GM12878 (cell line): ENCODE measurements around the gene TESK1. TPM values are rescaled to one million over a fixed set of nuclear protein-coding genes. Genes with fewer than 3 reads are reported as not detected.

ENCODE experiments used
- ATAC-seq: fragments of 200-7000 bp; cut with Tn5 transposase; 3 replicates; pipeline ENCODE4 v1.9.1; 2020; ENCODE audit warnings: mild to moderate bottlenecking, moderate library complexity
- BruUV-seq: library from RNA; stranded (reverse); fragments of 400-500 nt; replicated peaks from 2 replicates; lab custom pipeline; 2021; lab: Mats Ljungman, UMichigan
- CTCF ChIA-PET: fragments of 300-600 bp; sonication (Branson Sonifier 250); formaldehyde crosslinking; extraction: SDS; loops from one replicate; lab custom pipeline; 2021; ENCODE audit warnings: inconsistent platforms; lab: Yijun Ruan, JAX
- POLR2A ChIA-PET: fragments of 350-600 bp; formaldehyde crosslinking; extraction: SDS; loops from one replicate; lab custom pipeline; 2021; ENCODE audit warnings: inconsistent platforms; lab: Charles Lee
- RAD21 ChIA-PET: fragments of 300-600 bp; sonication (Branson Sonifier 250); formaldehyde crosslinking; loops from one replicate; lab custom pipeline; 2023; ENCODE audit warnings: antibody characterized with exemption; ENCODE audit not compliant: unreplicated experiment; lab: Charles Lee
- SMC1A ChIA-PET: fragments of 300-600 bp; sonication (Branson Sonifier 250); formaldehyde crosslinking; loops from one replicate; lab custom pipeline; 2023; ENCODE audit not compliant: unreplicated experiment, uncharacterized antibody; lab: Charles Lee
- DNase-seq: peaks from one replicate; pipeline ENCODE4 v3.0.0-alpha.2; 2011; ENCODE audit warnings: low read depth, low spot score
- FAIRE-seq: peaks from 3 replicates; lab custom pipeline; 2011; peaks lifted over from hg19 to GRCh38; lab: Jason Lieb, UNC
- H2AFZ ChIP-seq: 2 replicates; pipeline ENCODE4 v1.6.0; 2011; ENCODE audit warnings: low read depth, low read length, control low read depth; ENCODE audit not compliant: control insufficient read depth
- H3K27ac ChIP-seq: 2 replicates; pipeline ENCODE4 v1.5.1; 2011; ENCODE audit warnings: control low read depth; ENCODE audit not compliant: control insufficient read depth, insufficient read depth
- H3K27me3 ChIP-seq, 2 experiments: replicated peaks in 1 of 2; 2 replicates each; pipeline versions ENCODE4 v1.6.0 to v1.6.1; 2011; ENCODE audit warnings: low read length in 1 of 2; ENCODE audit not compliant: control insufficient read depth in 2 of 2, insufficient read depth in 2 of 2
- H3K36me3 ChIP-seq, 2 experiments: 2 replicates each; pipeline ENCODE4 v1.5.1; 2011; ENCODE audit warnings: low read length in 1 of 2; ENCODE audit not compliant: control insufficient read depth in 2 of 2, insufficient read depth in 2 of 2
- H3K4me1 ChIP-seq: 2 replicates; pipeline ENCODE4 v1.6.1; 2011; ENCODE audit warnings: mild to moderate bottlenecking, low read length, moderate library complexity, mixed read lengths; ENCODE audit not compliant: control insufficient read depth, insufficient read depth
- H3K4me2 ChIP-seq: 2 replicates; pipeline ENCODE4 v1.6.0; 2011; ENCODE audit warnings: control low read depth; ENCODE audit not compliant: control insufficient read depth, insufficient read depth
- H3K4me3 ChIP-seq: fragments of 200-600 bp; sonication (generic); 2 replicates; pipeline ENCODE4 v1.5.1; 2016
- H3K79me2 ChIP-seq: 2 replicates; pipeline ENCODE4 v1.6.0; 2011; ENCODE audit warnings: low read length; ENCODE audit not compliant: control insufficient read depth, insufficient read depth
- H3K9ac ChIP-seq: 2 replicates; pipeline ENCODE4 v1.8.0; 2011; ENCODE audit warnings: low read length, control low read depth, mixed read lengths; ENCODE audit not compliant: control insufficient read depth, insufficient read depth
- H3K9me3 ChIP-seq: replicated peaks from 3 replicates; pipeline ENCODE4 v1.5.1; 2011; ENCODE audit warnings: mild to moderate bottlenecking, low read length; ENCODE audit not compliant: control insufficient read depth, insufficient read depth
- H4K20me1 ChIP-seq: 2 replicates; pipeline ENCODE4 v1.6.0; 2011; ENCODE audit not compliant: control insufficient read depth, insufficient read depth
- BCL11A ChIP-seq: IDR thresholded peaks from 2 replicates; pipeline ENCODE4 v1.6.1; 2011; ENCODE audit warnings: low read depth, low read length
- CBX3 ChIP-seq: fragments of 200-600 bp; sonication (generic); IDR thresholded peaks from 2 replicates; pipeline ENCODE4 v1.6.1; 2016; ENCODE audit warnings: low read depth, borderline replicate concordance
- CEBPZ ChIP-seq: fragments of 150-350 bp; IDR thresholded peaks from 2 replicates; pipeline ENCODE4 v1.6.1; 2016; ENCODE audit warnings: low read depth, low read length
- CREB1 ChIP-seq: IDR thresholded peaks from 2 replicates; pipeline ENCODE4 v1.6.1; 2012; ENCODE audit warnings: low read depth, mild to moderate bottlenecking, inconsistent platforms
- CUX1 ChIP-seq: IDR thresholded peaks from 2 replicates; pipeline ENCODE4 v1.6.1; 2012; ENCODE audit warnings: improper control_type of control experiment, low read depth, low read length; ENCODE audit not compliant: insufficient replicate concordance
- IKZF2 ChIP-seq, 2 experiments: fragments of 450-650 bp; IDR thresholded peaks; 2 replicates each; pipeline ENCODE4 v1.6.1; 2017; ENCODE audit warnings: mild to moderate bottlenecking in 2 of 2, moderate library complexity in 2 of 2
- JUND ChIP-seq: IDR thresholded peaks from 2 replicates; pipeline ENCODE4 v1.6.1; 2012; ENCODE audit warnings: low read depth, mild to moderate bottlenecking, low read length, improper control_type of control experiment, moderate library complexity
- KDM1A ChIP-seq: fragments of 200-600 bp; sonication (generic); IDR thresholded peaks from 2 replicates; pipeline ENCODE4 v1.6.1; 2016; ENCODE audit warnings: borderline replicate concordance
- POU2F2 ChIP-seq: IDR thresholded peaks from 3 replicates; pipeline ENCODE4 v1.6.1; 2011; ENCODE audit warnings: low read depth, mild to moderate bottlenecking, low read length, borderline replicate concordance
- USF2 ChIP-seq: IDR thresholded peaks from 2 replicates; pipeline ENCODE4 v1.6.1; 2011; ENCODE audit warnings: low read depth, low read length, improper control_type of control experiment, borderline replicate concordance
- ZZZ3 ChIP-seq: IDR thresholded peaks from 2 replicates; pipeline ENCODE4 v1.6.1; 2011; ENCODE audit warnings: low read depth; ENCODE audit not compliant: control insufficient read depth, insufficient read length
- WGBS: methylation state at CpG from one replicate; pipeline ENCODE4 v1.1.6; 2016; ENCODE audit warnings: low lambda C conversion rate; ENCODE audit not compliant: insufficient replicate concordance, insufficient coverage; ENCODE audit errors: missing lambda C conversion rate; 5-methylcytosine and 5-hydroxymethylcytosine counted together
- in situ Hi-C: fragments of 300-500 bp; cut with MboI; formaldehyde crosslinking; loops from 9 replicates; pipeline ENCODE4 v1.14.3; 2018; ENCODE audit warnings: mixed read lengths
- intact Hi-C: fragments of 100-400 bp; cut with micrococcal nuclease; formaldehyde crosslinking; loops from one replicate; pipeline ENCODE4 v1.14.2; 2022; ENCODE audit not compliant: unreplicated experiment
- polyA plus RNA-seq, 11 experiments: library from polyadenylated mRNA; depleted of rRNA in 4 of 11; unstranded in 6 of 11; stranded (reverse) in 5 of 11; fragments of >200 nt; fragmentation: Nextera tagmentation in 4 of 11; fragmentation: Illumina TruSeq in 1 of 11; extraction: Ambion mirVana in 4 of 11; extraction: Trizol in 1 of 11; gene quantifications; 1 replicate in 1 of 11; 2 replicates in 10 of 11; pipeline versions ENCODE4 v1.2.1 to v1.2.3, GENCODE V29; 2011 to 2016; ENCODE audit warnings: inconsistent platforms in 2 of 11, missing spikeins in 2 of 11, low read depth in 1 of 11
- total RNA-seq, 4 experiments: library from RNA; depleted of rRNA in 3 of 4; stranded (reverse); fragments of >200 nt in 3 of 4; fragmentation: Illumina TruSeq in 1 of 4; extraction: Trizol in 1 of 4; gene quantifications; 2 replicates each; pipeline versions ENCODE4 v1.2.1 to v1.2.3, GENCODE V29; 2013 to 2021

The TESK1 gene
- total and polyA plus RNA-seq, 10 of the 15 experiments (the other 5 are each of a cell fraction or from before 2014, with no cell fraction given), result 0.16 to 19.5 (median 7.9) TPM; not detected in 1

GRCh38 chr9:35659340-35659739 is 54.3 kb downstream of the TESK1 start:
- H3K36me3 ChIP-seq, result peaks cover 6 to 9% of the 10 kb centered on the region in 2 experiments; a peak in 3 of 4 replicates
- H3K27me3 ChIP-seq, result no peaks in the 10 kb centered on the region
- TF ChIP-seq CREB1 (no peak), BCL11A (no peak), JUND (no peak), CUX1 (peak; percentile 40), POU2F2 (no peak), USF2 (no peak), CEBPZ (no peak), IKZF2 (IDR thresholded peaks at IDR 0.05) (0 out of 4 replicates have a peak, but pooled peaks of 1 of the 2 experiments have one; percentile 22), KDM1A (no peak), ZZZ3 (no peak), CBX3 (no peak)

More at GRCh38 chr9:35659340-35659739, 54.3 kb downstream of the TESK1 start:
- peaks cover 34% of the 10 kb centered on the region for H3K4me1 ChIP-seq
- H2AFZ ChIP-seq, result no peak overlapping the region; the same call in 1 of the 2 replicates
- peak overlapping the region; percentile 78 for H3K9ac ChIP-seq
- in situ Hi-C loops (no loop called here), intact Hi-C loops (loop anchor here (2.0 to 10.0 kb wide), 2 partner anchors 69 to 165 kb away; partner anchors contain the start of genes FAM221B and TMEM8B)
- no peaks in the 10 kb centered on the region for H3K9me3 ChIP-seq
- FAIRE-seq, result no peak
- H3K27ac ChIP-seq, result peak overlapping the region; percentile 90
- 21% methylated on average over 3 of the region's 3 CpGs for WGBS
- H3K4me2 ChIP-seq, result peak overlapping the region; percentile 95
- ChIA-PET RAD21 (interaction anchor here (0.8 to 5.2 kb wide), 7 partner anchors 11 to 131 kb away, joined by 3 to 60 read pairs (median 14); partner anchors contain the start of genes CREB3, TESK1 and TLN1), POLR2A (interaction anchor here (0.9 to 10.9 kb wide), 8 partner anchors 11 to 119 kb away, joined by 3 to 163 read pairs (median 6); partner anchors contain the start of genes CD72, CREB3, SIT1 and TESK1), CTCF (interaction anchor here (0.5 to 13.5 kb wide), 16 partner anchors 12 to 223 kb away, joined by 3 to 227 read pairs (median 6); partner anchors contain the start of genes CREB3, GBA2, RGP1 and TLN1), SMC1A (interaction anchor here (0.9 to 12.5 kb wide), 7 partner anchors 12 to 223 kb away, joined by 3 to 145 read pairs (median 9); partner anchors contain the start of genes CREB3, SIT1 and TLN1)
- H3K4me3 ChIP-seq, result peak overlapping the region; percentile 85
- ATAC-seq, result no peak
- peaks cover 34% of the 10 kb centered on the region for H3K79me2 ChIP-seq
- DNase-seq, result no peak
- BruUV-seq, result no TSS peak
- no peaks in the 10 kb centered on the region for H4K20me1 ChIP-seq
